Measurements from ENCODE around the gene NKD2.

- TF ChIP-seq, protein P1, sequence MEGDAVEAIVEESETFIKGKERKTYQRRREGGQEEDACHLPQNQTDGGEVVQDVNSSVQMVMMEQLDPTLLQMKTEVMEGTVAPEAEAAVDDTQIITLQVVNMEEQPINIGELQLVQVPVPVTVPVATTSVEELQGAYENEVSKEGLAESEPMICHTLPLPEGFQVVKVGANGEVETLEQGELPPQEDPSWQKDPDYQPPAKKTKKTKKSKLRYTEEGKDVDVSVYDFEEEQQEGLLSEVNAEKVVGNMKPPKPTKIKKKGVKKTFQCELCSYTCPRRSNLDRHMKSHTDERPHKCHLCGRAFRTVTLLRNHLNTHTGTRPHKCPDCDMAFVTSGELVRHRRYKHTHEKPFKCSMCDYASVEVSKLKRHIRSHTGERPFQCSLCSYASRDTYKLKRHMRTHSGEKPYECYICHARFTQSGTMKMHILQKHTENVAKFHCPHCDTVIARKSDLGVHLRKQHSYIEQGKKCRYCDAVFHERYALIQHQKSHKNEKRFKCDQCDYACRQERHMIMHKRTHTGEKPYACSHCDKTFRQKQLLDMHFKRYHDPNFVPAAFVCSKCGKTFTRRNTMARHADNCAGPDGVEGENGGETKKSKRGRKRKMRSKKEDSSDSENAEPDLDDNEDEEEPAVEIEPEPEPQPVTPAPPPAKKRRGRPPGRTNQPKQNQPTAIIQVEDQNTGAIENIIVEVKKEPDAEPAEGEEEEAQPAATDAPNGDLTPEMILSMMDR (IDR thresholded peaks at IDR 0.05), result no peak
- TF ChIP-seq JAZF1 (CRISPR knock-in tag; IDR thresholded peaks at IDR 0.05), result no peak
- no peak for TF ChIP-seq IRF2 (CRISPR knock-in tag; IDR thresholded peaks at IDR 0.05; ENCODE audit: borderline replicate concordance, low read depth)
- TF ChIP-seq, protein P2, sequence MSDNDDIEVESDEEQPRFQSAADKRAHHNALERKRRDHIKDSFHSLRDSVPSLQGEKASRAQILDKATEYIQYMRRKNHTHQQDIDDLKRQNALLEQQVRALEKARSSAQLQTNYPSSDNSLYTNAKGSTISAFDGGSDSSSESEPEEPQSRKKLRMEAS (CRISPR knock-in tag; IDR thresholded peaks at IDR 0.05), result no peak
- no peak for TF ChIP-seq ATF2 (CRISPR knock-in tag; IDR thresholded peaks at IDR 0.05; ENCODE audit: borderline replicate concordance, low read depth)
- no peak for TF ChIP-seq IRF1 (CRISPR knock-in tag; IDR thresholded peaks at IDR 0.05)
- no peak for TF ChIP-seq USF1 (CRISPR knock-in tag; IDR thresholded peaks at IDR 0.05)
- TF ChIP-seq, protein P3, sequence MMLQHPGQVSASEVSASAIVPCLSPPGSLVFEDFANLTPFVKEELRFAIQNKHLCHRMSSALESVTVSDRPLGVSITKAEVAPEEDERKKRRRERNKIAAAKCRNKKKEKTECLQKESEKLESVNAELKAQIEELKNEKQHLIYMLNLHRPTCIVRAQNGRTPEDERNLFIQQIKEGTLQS (CRISPR knock-in tag; conservative IDR thresholded peaks at IDR 0.05), result no peak
- no peak for TF ChIP-seq ZBTB43 (CRISPR knock-in tag; IDR thresholded peaks at IDR 0.05)
- no peak for TF ChIP-seq ZBTB21 (CRISPR knock-in tag; IDR thresholded peaks at IDR 0.05; ENCODE audit: borderline replicate concordance)
- no peak for TF ChIP-seq TP53 (CRISPR knock-in tag; IDR thresholded peaks at IDR 0.05)
- no peak for TF ChIP-seq NR1H2 (CRISPR knock-in tag; IDR thresholded peaks at IDR 0.05)
Measured at GRCh38 chr5:997711-998110, 10.9 kb upstream of the NKD2 start.

All from WTC11 (cell line).